Lung (tissue), 12 donors: Measurements from ENCODE around the gene TNFRSF8. TPM values are rescaled to one million over a fixed set of nuclear protein-coding genes. Genes with fewer than 3 reads are reported as not detected.
"Not testable (repeated sequence)": the region's sequence is repeated elsewhere in the genome, so short reads cannot be mapped to it uniquely, and the experiment has no call there.

Experiments used
- ATAC-seq: fragments of 200-7000 bp; cut with Tn5 transposase; one replicate; pipeline ENCODE4 v1.9.1; 2020; ENCODE audit warnings: moderate number of reproducible peaks; ENCODE audit not compliant: insufficient read depth, low FRiP score
- DNase-seq, 3 donors: peaks; one replicate each; pipeline ENCODE4 v3.0.0-alpha.2; 2013 to 2017
- H3K27ac ChIP-seq, 2 donors: one replicate each; pipeline ENCODE4 v1.5.1; 2013; ENCODE audit warnings: mild to moderate bottlenecking in 2 of 2, moderate library complexity in 2 of 2, control low read depth in 1 of 2, inconsistent platforms in 1 of 2, low read depth in 1 of 2, low read length in 1 of 2
- H3K27me3 ChIP-seq, 3 donors: one replicate each; pipeline ENCODE4 v1.5.1; 2013; ENCODE audit warnings: low read length in 2 of 3; ENCODE audit not compliant: control insufficient read depth in 3 of 3, insufficient read depth in 3 of 3
- H3K36me3 ChIP-seq, 4 donors: one replicate each; pipeline ENCODE4 v1.5.1; 2013; ENCODE audit warnings: low read length in 4 of 4, mild to moderate bottlenecking in 1 of 4, moderate library complexity in 1 of 4; ENCODE audit not compliant: control insufficient read depth in 4 of 4, insufficient read depth in 4 of 4
- H3K4me1 ChIP-seq, 5 donors: one replicate each; pipeline ENCODE4 v1.5.1; 2013; ENCODE audit warnings: low read length in 5 of 5, mild to moderate bottlenecking in 2 of 5, moderate library complexity in 1 of 5; ENCODE audit not compliant: control insufficient read depth in 5 of 5, insufficient read depth in 5 of 5
- H3K4me3 ChIP-seq: one replicate; pipeline ENCODE4 v1.5.1; 2013; ENCODE audit warnings: mild to moderate bottlenecking, control low read depth, moderate library complexity
- H3K9ac ChIP-seq, 2 donors: one replicate each; pipeline ENCODE4 v1.5.1; 2013; ENCODE audit warnings: low read length in 2 of 2, control low read depth in 1 of 2; ENCODE audit not compliant: insufficient read depth in 1 of 2
- H3K9me3 ChIP-seq, 4 donors: one replicate each; pipeline ENCODE4 v1.5.1; 2013; ENCODE audit warnings: low read length in 3 of 4, mild to moderate bottlenecking in 1 of 4, moderate library complexity in 1 of 4; ENCODE audit not compliant: control insufficient read depth in 4 of 4, insufficient read depth in 3 of 4
- WGBS, 2 donors: extraction: QIAGEN DNeasy Blood & Tissue Kit; methylation state at CpG; one replicate each; pipeline ENCODE4 v1.1.7; 2013; 5-methylcytosine and 5-hydroxymethylcytosine counted together
- polyA plus RNA-seq, 2 donors: library from polyadenylated mRNA; stranded (reverse); fragments of 200-250 nt; gene quantifications; one replicate each; pipeline ENCODE4 v1.2.1, GENCODE V29; 2013
- total RNA-seq, 2 donors: library from RNA; depleted of rRNA in 1 of 2; stranded (reverse); fragments of >200 nt in 1 of 2; gene quantifications; one replicate each; pipeline ENCODE4 v1.2.1, GENCODE V29; 2014 to 2021
- TF ChIP-seq, protein P1 (sequence below): IDR thresholded peaks from 2 replicates; pipeline ENCODE4 v1.5.1; 2012; ENCODE audit warnings: mild to moderate bottlenecking; ENCODE audit errors: control extremely low read depth, extremely low read depth
- donor health status: control.
- donor health status: control.
- donor health status: Bipolar disorder and iron deficiency.
- donor health status: healthy.
- donor health status: DM: yes; HTN: yes; CAD: no.

Gene TNFRSF8
- total and polyA plus RNA-seq, 4 donors = 1.6 to 5.3 (median 2.1) TPM

- TF ChIP-seq, protein P1, sequence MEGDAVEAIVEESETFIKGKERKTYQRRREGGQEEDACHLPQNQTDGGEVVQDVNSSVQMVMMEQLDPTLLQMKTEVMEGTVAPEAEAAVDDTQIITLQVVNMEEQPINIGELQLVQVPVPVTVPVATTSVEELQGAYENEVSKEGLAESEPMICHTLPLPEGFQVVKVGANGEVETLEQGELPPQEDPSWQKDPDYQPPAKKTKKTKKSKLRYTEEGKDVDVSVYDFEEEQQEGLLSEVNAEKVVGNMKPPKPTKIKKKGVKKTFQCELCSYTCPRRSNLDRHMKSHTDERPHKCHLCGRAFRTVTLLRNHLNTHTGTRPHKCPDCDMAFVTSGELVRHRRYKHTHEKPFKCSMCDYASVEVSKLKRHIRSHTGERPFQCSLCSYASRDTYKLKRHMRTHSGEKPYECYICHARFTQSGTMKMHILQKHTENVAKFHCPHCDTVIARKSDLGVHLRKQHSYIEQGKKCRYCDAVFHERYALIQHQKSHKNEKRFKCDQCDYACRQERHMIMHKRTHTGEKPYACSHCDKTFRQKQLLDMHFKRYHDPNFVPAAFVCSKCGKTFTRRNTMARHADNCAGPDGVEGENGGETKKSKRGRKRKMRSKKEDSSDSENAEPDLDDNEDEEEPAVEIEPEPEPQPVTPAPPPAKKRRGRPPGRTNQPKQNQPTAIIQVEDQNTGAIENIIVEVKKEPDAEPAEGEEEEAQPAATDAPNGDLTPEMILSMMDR = no peak
- H3K4me3 ChIP-seq = no peak overlapping the region
- H3K9me3 ChIP-seq = peaks cover 0 to 8% (median 1%) of the 10 kb centered on the region in 4 donors
- ATAC-seq (no peak), DNase-seq (no peak)
- 74 to 84% methylated on average over 1 of the region's 1 CpG for WGBS, 2 donors
- no peaks in the 10 kb centered on the region for H3K27me3 ChIP-seq
- H3K36me3 ChIP-seq = no peaks in the 10 kb centered on the region
- no peaks in the 10 kb centered on the region for H3K4me1 ChIP-seq
- no peak overlapping the region for H3K9ac ChIP-seq
- H3K27ac ChIP-seq = no peak overlapping the region
Measured at GRCh38 chr1:12098786-12099185, 35.7 kb downstream of the TNFRSF8 start.

DNA sequence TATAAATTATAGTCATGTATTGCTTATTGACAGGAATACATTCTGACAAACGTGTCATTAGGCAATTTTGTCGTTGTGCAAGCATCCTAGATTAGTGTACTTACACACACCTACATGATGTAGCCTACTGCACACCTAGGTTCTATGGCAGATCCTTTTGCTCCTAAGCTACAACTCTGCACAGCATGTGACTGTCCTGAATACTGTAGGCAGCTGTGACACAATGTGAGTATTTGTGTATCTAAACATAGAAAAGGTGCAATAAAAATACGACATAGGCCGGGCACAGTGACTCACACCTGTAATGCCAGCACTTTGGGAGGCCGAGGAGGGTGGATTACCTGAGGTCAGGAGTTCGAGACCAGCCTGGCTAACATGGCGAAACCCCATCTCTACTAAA lies 36.5 kb downstream of the TNFRSF8 start:
- TF ChIP-seq, protein P1 = no peak
- ATAC-seq = no peak
- DNase-seq = no peak
- no peaks in the 10 kb centered on the region for H3K4me1 ChIP-seq
- H3K9me3 ChIP-seq = peaks cover 0 to 6% (median 1%) of the 10 kb centered on the region in 4 donors
- H3K27me3 ChIP-seq = no peaks in the 10 kb centered on the region
- whole genome bisulfite sequencing, 2 donors = 78 to 86% methylated on average over 7 of the region's 7 CpGs
- H3K9ac ChIP-seq = no peak overlapping the region
- H3K36me3 ChIP-seq = no peaks in the 10 kb centered on the region
- H3K27ac ChIP-seq = no peak overlapping the region
- H3K4me3 ChIP-seq = no peak overlapping the region

GRCh38 chr1:12100071-12100470 lies 37.0 kb downstream of the TNFRSF8 start:
- H3K4me1 ChIP-seq = no peaks in the 10 kb centered on the region
- DNase-seq (no peak), ATAC-seq (no peak)
- TF ChIP-seq, protein P1 = no peak
- no peaks in the 10 kb centered on the region for H3K36me3 ChIP-seq
- H3K9ac ChIP-seq = no peak overlapping the region
- H3K4me3 ChIP-seq = no peak overlapping the region
- H3K27me3 ChIP-seq = peaks cover 0 to 3% (median 0%) of the 10 kb centered on the region in 3 donors
- 93 to 94% methylated on average over 6 of the region's 6 CpGs for WGBS, 2 donors
- H3K27ac ChIP-seq = no peak overlapping the region
- peaks cover 0 to 6% (median 1%) of the 10 kb centered on the region in 4 donors for H3K9me3 ChIP-seq

GRCh38 chr1:12101120-12101519 lies 38.0 kb downstream of the TNFRSF8 start:
- H3K27me3 ChIP-seq, H3K36me3 ChIP-seq, ATAC-seq, H3K9me3 ChIP-seq, H3K27ac ChIP-seq, H3K4me3 ChIP-seq, DNase-seq, H3K9ac ChIP-seq, H3K4me1 ChIP-seq: not testable (repeated sequence)
- 88 to 92% methylated on average over 3 of the region's 3 CpGs for WGBS, 2 donors
